Activated T-helper 9 cell treated with anti-CD3 and anti-CD28 coated beads, Interleukin-2, amount 50 U/mL, for 16 hours (primary cell): ENCODE data around the gene CD83.

Source experiments
- DNase-seq: peaks from one replicate; pipeline ENCODE4 v3.0.0-alpha.2; 2020; ENCODE audit warnings: low read depth

Gene CD83

GRCh38 chr6:14092316-14092715, 25.3 kb upstream of the CD83 start:
- DNase-seq: no peak

- DNase-seq: no peak
Observed at GRCh38 chr6:14092838-14093789, 24.5 kb upstream of the CD83 start.

GRCh38 chr6:14094721-14095120, 22.9 kb upstream of the CD83 start:
- DNase-seq: no peak

- no peak for DNase-seq
Observed at GRCh38 chr6:14095437-14095836, 22.1 kb upstream of the CD83 start.

- DNase-seq: no peak
Observed at GRCh38 chr6:14100138-14100537, 17.4 kb upstream of the CD83 start.

- no peak for DNase-seq
Observed at GRCh38 chr6:14100966-14101365, 16.6 kb upstream of the CD83 start.

- no peak for DNase-seq
Observed at GRCh38 chr6:14102383-14102782, 15.2 kb upstream of the CD83 start.

- no peak for DNase-seq
Observed at GRCh38 chr6:14105547-14105946, 12.0 kb upstream of the CD83 start.

- no peak for DNase-seq
Observed at GRCh38 chr6:14107000-14107399, 10.6 kb upstream of the CD83 start.

GRCh38 chr6:14107711-14108494, 9.7 kb upstream of the CD83 start:
- no peak for DNase-seq

GRCh38 chr6:14108571-14109410, 8.8 kb upstream of the CD83 start:
- peak; percentile 13 for DNase-seq

- DNase-seq: no peak
Observed at GRCh38 chr6:14109411-14109826, 8.2 kb upstream of the CD83 start.

- DNase-seq: peak; percentile 23
Observed at GRCh38 chr6:14110001-14110818, 7.4 kb upstream of the CD83 start.

- DNase-seq: no peak
Observed at GRCh38 chr6:14113976-14114375, 3.6 kb upstream of the CD83 start.

GRCh38 chr6:14118091-14118439, 493 bp downstream of the CD83 start:
- DNase-seq: no peak

GRCh38 chr6:14118446-14118845, 874 bp downstream of the CD83 start:
- no peak for DNase-seq

- DNase-seq: no peak
Observed at GRCh38 chr6:14119784-14120183, 2.2 kb downstream of the CD83 start.

- no peak for DNase-seq
Observed at GRCh38 chr6:14120546-14120945, 3.0 kb downstream of the CD83 start.

- DNase-seq: peak; percentile 17
Observed at GRCh38 chr6:14121936-14122344, 4.4 kb downstream of the CD83 start.

- DNase-seq: no peak
Observed at GRCh38 chr6:14123386-14124111, 6.0 kb downstream of the CD83 start.

GRCh38 chr6:14125346-14125745, 7.8 kb downstream of the CD83 start:
- DNase-seq: no peak
